Effector CD8-positive, alpha-beta T cell (primary cell): Measurements from ENCODE around the gene PCDHA1.
"Not testable (repeated sequence)": the region's sequence is repeated elsewhere in the genome, so short reads cannot be mapped to it uniquely, and the experiment has no call there.

Source experiments
- DNase-seq: peaks from one replicate; lab custom pipeline; 2025; lab: John Stamatoyannopoulos, UW
- total RNA-seq, 4 experiments: gene quantifications; one replicate each; lab custom pipeline; 2026; lab: John Stamatoyannopoulos, UW

PCDHA1 gene
- 0 reads per million in 4 experiments for total RNA-seq

- DNase-seq = no peak
These were observed at the start of gene PCDHA1 for GRCh38 chr5:140785905-140786686. TSS of gene PCDHA1 (plus strand) at chr5:140786140.

GRCh38 chr5:140737486-140737885, 48.5 kb upstream of the PCDHA1 start:
- DNase-seq = no peak

GRCh38 chr5:140741967-140742366, 44.0 kb upstream of the PCDHA1 start:
- no peak for DNase-seq

GRCh38 chr5:140753561-140753960, 32.4 kb upstream of the PCDHA1 start:
- no peak for DNase-seq

- DNase-seq = no peak
These were observed 21.6 kb upstream of the PCDHA1 start for GRCh38 chr5:140764177-140764973.

GRCh38 chr5:140767444-140767843, 18.5 kb upstream of the PCDHA1 start:
- DNase-seq = no peak

- no peak for DNase-seq
These were observed 5.4 kb upstream of the PCDHA1 start for GRCh38 chr5:140780512-140780911.

GRCh38 chr5:140787422-140787821, 1.5 kb downstream of the PCDHA1 start:
- not testable (repeated sequence) for DNase-seq

- not testable (repeated sequence) for DNase-seq
These were observed 2.0 kb downstream of the PCDHA1 start for GRCh38 chr5:140787849-140788504.

- DNase-seq = no peak
These were observed 5.1 kb downstream of the PCDHA1 start for GRCh38 chr5:140791089-140791488.

GRCh38 chr5:140794595-140795258, 8.8 kb downstream of the PCDHA1 start, which contains the start of gene PCDHA2:
TSS of gene PCDHA2 (plus strand) at chr5:140794852.
- no peak for DNase-seq

GRCh38 chr5:140795259-140795641, 9.3 kb downstream of the PCDHA1 start:
- no peak for DNase-seq

GRCh38 chr5:140796072-140796717, 10.3 kb downstream of the PCDHA1 start:
- DNase-seq = not testable (repeated sequence)

GRCh38 chr5:140796718-140797095, 10.8 kb downstream of the PCDHA1 start:
- DNase-seq = no peak

GRCh38 chr5:140800816-140801493, 15.0 kb downstream of the PCDHA1 start, which contains the start of gene PCDHA3:
TSS of gene PCDHA3 (plus strand) at chr5:140801057.
- DNase-seq = no peak

- no peak for DNase-seq
These were observed 15.5 kb downstream of the PCDHA1 start for GRCh38 chr5:140801494-140801841.

- not testable (repeated sequence) for DNase-seq
These were observed 16.4 kb downstream of the PCDHA1 start for GRCh38 chr5:140802381-140802780.

- DNase-seq = no peak
These were observed 16.9 kb downstream of the PCDHA1 start for GRCh38 chr5:140802781-140803271.

GRCh38 chr5:140806834-140807775, 21.2 kb downstream of the PCDHA1 start, which contains the start of gene PCDHA4:
TSS of gene PCDHA4 (plus strand) at chr5:140807068.
- no peak for DNase-seq
